ENCODE results near the gene SLC9A9. TPM values are rescaled to one million over a fixed set of nuclear protein-coding genes. Genes with fewer than 3 reads are reported as not detected.

SLC9A9 gene
- total and polyA plus RNA-seq, 10 donors, result 10.8 to 58.2 (median 44.7) TPM

DNA sequence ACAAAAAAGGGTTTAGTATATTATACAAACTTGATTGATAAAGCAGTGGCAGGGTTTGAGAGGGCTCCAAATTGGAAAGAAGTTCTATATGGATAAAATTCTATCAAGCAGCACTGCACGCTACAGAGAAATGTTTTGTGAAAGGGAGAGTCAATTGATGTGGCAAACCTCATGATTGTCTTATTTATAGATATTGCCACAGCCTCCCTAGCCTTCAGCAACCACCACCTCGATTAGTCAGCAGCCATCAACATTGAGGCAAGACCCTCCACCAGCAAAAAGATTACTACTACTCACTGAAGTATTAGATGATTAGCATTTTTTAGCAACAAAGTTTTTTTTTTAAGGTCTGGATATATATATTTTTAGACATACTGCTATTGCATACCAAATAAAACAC is 432.0 kb downstream of the SLC9A9 start:
- WGBS, 5 donors, result 61 to 85% (median 76%) methylated on average over 2 of the region's 2 CpGs
- intact Hi-C loops (cut with DNase I; ENCODE audit: low total_unique reads), result no loop called here
- Histone ChIP-seq H3K27ac (no peak overlapping the region), H3K27me3 (replicated peaks in 1 of 7) (no peaks in the 10 kb centered on the region), H3K4me3 (no peak overlapping the region), H3K4me1 (peaks cover 0 to 10% (median 2%) of the 10 kb centered on the region in 6 donors), H3K36me3 (no peaks in the 10 kb centered on the region), H3K9me3 (no peaks in the 10 kb centered on the region)
- no peak for TF ChIP-seq CTCF (IDR thresholded peaks at IDR 0.05 in 8 of 11, conservative IDR thresholded peaks at IDR 0.05 in 3 of 11)
- no peak for TF ChIP-seq POLR2A (IDR thresholded peaks at IDR 0.05)
- TF ChIP-seq POLR2AphosphoS5 (IDR thresholded peaks at IDR 0.05), result no peak
- no peak for DNase-seq

GRCh38 chr3:143414571-143415253 is 433.6 kb downstream of the SLC9A9 start:
- no peaks in the 10 kb centered on the region for H3K27me3 ChIP-seq (replicated peaks in 1 of 7)
- H3K9me3 ChIP-seq, result no peaks in the 10 kb centered on the region
- peaks cover 0 to 10% (median 2%) of the 10 kb centered on the region in 6 donors for H3K4me1 ChIP-seq
- H3K27ac ChIP-seq, result no peak overlapping the region
- no peak for DNase-seq
- 43 to 70% (median 55%) methylated on average over 2 of the region's 2 CpGs for WGBS, 5 donors
- intact Hi-C loops (cut with DNase I; ENCODE audit: low total_unique reads), result no loop called here
- H3K36me3 ChIP-seq, result no peaks in the 10 kb centered on the region
- TF ChIP-seq POLR2A (IDR thresholded peaks at IDR 0.05) (no peak), POLR2AphosphoS5 (IDR thresholded peaks at IDR 0.05) (no peak), CTCF (IDR thresholded peaks at IDR 0.05 in 8 of 11, conservative IDR thresholded peaks at IDR 0.05 in 3 of 11) (no peak)
- no peak overlapping the region for H3K4me3 ChIP-seq

DNA sequence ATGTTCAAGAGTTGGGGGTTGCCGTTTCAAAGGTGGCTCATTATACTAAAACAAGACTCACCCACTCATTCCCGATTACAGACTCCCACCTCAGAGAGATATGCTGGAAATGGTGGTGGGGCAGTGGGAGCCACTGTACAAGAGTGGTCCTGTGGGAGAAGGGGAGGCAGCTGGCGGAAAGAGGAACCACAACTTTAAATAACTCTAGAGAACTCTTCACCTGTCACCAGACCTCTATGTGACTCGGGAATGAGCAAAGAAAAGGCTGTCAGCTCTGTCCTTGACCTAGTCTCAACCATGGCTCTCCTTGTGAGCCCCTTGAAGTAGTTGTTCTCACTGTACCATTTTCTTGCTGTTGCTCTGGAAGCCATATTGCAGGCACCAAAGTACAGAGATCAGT is 434.9 kb downstream of the SLC9A9 start:
- H3K4me1 ChIP-seq, result peaks cover 0 to 10% (median 2%) of the 10 kb centered on the region in 6 donors
- no peak for DNase-seq
- H3K36me3 ChIP-seq, result no peaks in the 10 kb centered on the region
- WGBS, 5 donors, result 44 to 64% (median 56%) methylated on average over 4 of the region's 4 CpGs
- intact Hi-C loops (cut with DNase I; ENCODE audit: low total_unique reads), result no loop called here
- H3K9me3 ChIP-seq, result no peaks in the 10 kb centered on the region
- no peak for TF ChIP-seq CTCF (IDR thresholded peaks at IDR 0.05 in 8 of 11, conservative IDR thresholded peaks at IDR 0.05 in 3 of 11)
- TF ChIP-seq POLR2A (IDR thresholded peaks at IDR 0.05), result no peak
- TF ChIP-seq POLR2AphosphoS5 (IDR thresholded peaks at IDR 0.05), result no peak
- no peaks in the 10 kb centered on the region for H3K27me3 ChIP-seq (replicated peaks in 1 of 7)
- H3K4me3 ChIP-seq, result no peak overlapping the region
- H3K27ac ChIP-seq, result no peak overlapping the region

- intact Hi-C loops (cut with DNase I; ENCODE audit: low total_unique reads), result no loop called here
- Histone ChIP-seq H3K27me3 (replicated peaks in 1 of 7) (no peaks in the 10 kb centered on the region), H3K36me3 (no peaks in the 10 kb centered on the region), H3K4me1 (peaks cover 0 to 10% (median 2%) of the 10 kb centered on the region in 6 donors), H3K27ac (no peak overlapping the region), H3K9me3 (no peaks in the 10 kb centered on the region), H3K4me3 (no peak overlapping the region)
- 75 to 87% (median 84%) methylated on average over 3 of the region's 3 CpGs for WGBS, 5 donors
- TF ChIP-seq POLR2AphosphoS5 (IDR thresholded peaks at IDR 0.05), result no peak
- TF ChIP-seq CTCF (IDR thresholded peaks at IDR 0.05 in 8 of 11, conservative IDR thresholded peaks at IDR 0.05 in 3 of 11), result no peak
- TF ChIP-seq POLR2A (IDR thresholded peaks at IDR 0.05), result no peak
- DNase-seq, result no peak
These were observed 436.2 kb downstream of the SLC9A9 start for GRCh38 chr3:143412084-143412483.
